Measurements from ENCODE around the gene PANK3. TPM values are rescaled to one million over a fixed set of nuclear protein-coding genes. Genes with fewer than 3 reads are reported as not detected.
A peak's percentile ranks its signal among the peaks of the same experiment; 100 is the strongest.

Gene PANK3
- total and polyA plus RNA-seq, 7 experiments from 2014 or later = 1.5 to 52.2 (median 36.0) TPM

DNA sequence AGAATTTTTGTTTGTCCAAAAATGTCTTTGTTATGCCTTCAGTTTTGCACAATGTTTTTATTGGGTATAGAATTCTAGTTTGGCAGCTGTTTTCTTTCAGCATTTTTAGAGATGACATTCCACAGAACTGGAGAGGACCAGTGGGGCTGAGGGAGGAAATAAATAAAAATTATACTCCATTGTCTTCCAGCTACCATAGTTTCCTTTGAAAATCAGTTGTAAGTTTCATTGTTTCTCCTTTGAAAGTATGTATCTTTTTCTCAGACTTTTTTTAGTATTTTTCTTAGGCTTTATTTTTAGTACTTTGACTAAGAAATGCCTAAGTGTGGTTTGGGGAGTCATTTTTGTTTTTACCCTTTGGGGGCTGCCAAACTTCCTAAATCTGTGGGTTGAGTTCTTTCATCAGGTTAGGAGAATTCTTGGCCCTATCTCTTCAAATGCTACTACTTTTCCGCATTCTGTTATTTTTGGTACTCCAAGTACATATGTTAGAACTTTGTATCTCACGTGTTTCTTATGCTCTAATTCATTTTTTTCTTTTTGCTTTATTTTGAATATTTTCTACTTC lies 65.2 kb downstream of the PANK3 start:
- H3K4me3 Mint-ChIP-seq = no peak overlapping the region
- Histone ChIP-seq H3K36me3 (ENCODE audit: control insufficient read depth in 2 of 3, insufficient read depth in 3 of 3, low read length in 3 of 3) (peaks cover 5 to 88% (median 22%) of the 10 kb centered on the region in 3 experiments), H3K4me1 (ENCODE audit: control insufficient read depth in 2 of 2, insufficient read depth in 2 of 2, low read length in 2 of 2) (no peaks in the 10 kb centered on the region), H3K27me3 (ENCODE audit: control insufficient read depth in 2 of 2, insufficient read depth in 2 of 2, low read length in 2 of 2) (no peaks in the 10 kb centered on the region), H3K4me3 (ENCODE audit: low read length) (no peak overlapping the region), H3K9me3 (ENCODE audit: control insufficient read depth in 2 of 3, low read length in 3 of 3) (no peaks in the 10 kb centered on the region), H3K27ac (ENCODE audit: low read depth, low read length) (no peak overlapping the region)
- intact Hi-C loops (cut with micrococcal nuclease) = loop anchor here in 1 of 2 donors (5.0 kb wide), 1 partner anchor 63 kb away; the partner anchor contains the start of gene PANK3
- peaks cover 29 to 94% (median 71%) of the 10 kb centered on the region in 5 donors for H3K36me3 Mint-ChIP-seq
- no peak for DNase-seq
- peaks cover 0 to 6% (median 0%) of the 10 kb centered on the region in 7 donors for H3K4me1 Mint-ChIP-seq
- H3K27ac Mint-ChIP-seq = no peak overlapping the region
- ATAC-seq = no peak
- peaks cover 0 to 25% (median 8%) of the 10 kb centered on the region in 11 donors for H3K9me3 Mint-ChIP-seq
- no peaks in the 10 kb centered on the region for H3K27me3 Mint-ChIP-seq
- CTCF ChIA-PET = no interaction called here
- POLR2A ChIA-PET = no interaction called here

DNA sequence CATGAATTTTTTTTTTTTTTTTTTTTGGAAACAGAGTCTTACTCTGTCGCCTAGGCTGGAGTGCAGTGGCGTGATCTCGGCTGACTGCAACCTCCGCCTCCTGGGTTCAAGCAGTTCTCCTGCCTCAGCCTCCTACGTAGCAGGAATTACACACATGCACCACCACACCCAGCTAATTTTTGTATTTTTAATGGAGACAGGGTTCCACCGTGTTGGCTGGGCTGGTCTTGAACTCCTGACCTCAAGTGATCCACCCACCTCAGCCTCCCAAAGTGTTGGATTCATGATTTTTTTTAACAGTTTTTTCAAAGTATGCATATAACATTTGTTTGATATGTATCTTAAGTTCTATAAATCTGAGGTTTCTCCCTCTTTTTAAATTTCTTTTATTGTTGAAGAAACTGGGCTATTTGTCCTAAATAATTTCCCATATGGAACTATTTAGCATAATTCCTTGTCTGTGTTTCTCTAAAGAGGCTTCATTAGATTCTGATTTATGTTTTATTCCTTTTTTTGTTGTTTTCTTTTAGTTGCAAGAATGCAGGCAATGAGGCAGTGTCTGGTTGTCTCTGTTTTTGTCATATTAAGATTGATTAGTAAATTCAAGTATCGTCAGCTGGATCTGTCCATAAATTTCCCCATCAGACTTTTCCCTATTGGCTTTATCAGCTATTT lies 76.5 kb downstream of the PANK3 start:
- Histone ChIP-seq H3K9me3 (ENCODE audit: control insufficient read depth in 2 of 3, low read length in 3 of 3) (no peaks in the 10 kb centered on the region), H3K4me3 (ENCODE audit: low read length) (no peak overlapping the region), H3K27ac (ENCODE audit: low read depth, low read length) (no peak overlapping the region), H3K27me3 (ENCODE audit: control insufficient read depth in 2 of 2, insufficient read depth in 2 of 2, low read length in 2 of 2) (no peaks in the 10 kb centered on the region), H3K36me3 (ENCODE audit: control insufficient read depth in 2 of 3, insufficient read depth in 3 of 3, low read length in 3 of 3) (peaks cover 10 to 53% (median 16%) of the 10 kb centered on the region in 3 experiments), H3K4me1 (ENCODE audit: control insufficient read depth in 2 of 2, insufficient read depth in 2 of 2, low read length in 2 of 2) (no peaks in the 10 kb centered on the region)
- Mint-ChIP-seq H3K9me3 (no peaks in the 10 kb centered on the region), H3K36me3 (peaks cover 5 to 43% (median 31%) of the 10 kb centered on the region in 5 donors), H3K27me3 (no peaks in the 10 kb centered on the region), H3K4me3 (no peak overlapping the region), H3K27ac (peak overlapping the region in 2 of 9 donors; percentile 13 to 21), H3K4me1 (no peaks in the 10 kb centered on the region)
- intact Hi-C loops (cut with micrococcal nuclease) = no loop called here
- POLR2A ChIA-PET = no interaction called here
- CTCF ChIA-PET = no interaction called here
- DNase-seq (no peak), ATAC-seq (no peak)

Small RNAs within 50 kb of the gene (microRNA-seq; reads per million reads assigned to microRNA genes)
- not detected for gene MIR103A1 (ENCODE audit: borderline microRNAs expressed)
- gene MIR103B1 (ENCODE audit: borderline microRNAs expressed) = not detected

Other genes starting within 250 kb of the PANK3 start
- 100 to 1,000 TPM in 2 of 5 experiments, 10 to 100 TPM in 3; 59.1 to 110 (median 81.3) TPM for gene RARS1, start 92.9 kb downstream of the PANK3 start, total RNA-seq
- gene RARS1, start 92.9 kb downstream of the PANK3 start, polyA plus RNA-seq = 10 to 100 TPM; 21.3 to 31.0 TPM
- under 1 TPM in 2 of 5 experiments, not detected in 3; 0.22 to 0.57 TPM for gene FBLL1, start 50.1 kb downstream of the PANK3 start, total RNA-seq
- not detected for gene FBLL1, start 50.1 kb downstream of the PANK3 start, polyA plus RNA-seq